ENCODE data around the gene ANO1. TPM values are rescaled to one million over a fixed set of nuclear protein-coding genes. Genes with fewer than 3 reads are reported as not detected.

The ANO1 gene
- total RNA-seq, 1 donor, result 0.36 TPM

DNA sequence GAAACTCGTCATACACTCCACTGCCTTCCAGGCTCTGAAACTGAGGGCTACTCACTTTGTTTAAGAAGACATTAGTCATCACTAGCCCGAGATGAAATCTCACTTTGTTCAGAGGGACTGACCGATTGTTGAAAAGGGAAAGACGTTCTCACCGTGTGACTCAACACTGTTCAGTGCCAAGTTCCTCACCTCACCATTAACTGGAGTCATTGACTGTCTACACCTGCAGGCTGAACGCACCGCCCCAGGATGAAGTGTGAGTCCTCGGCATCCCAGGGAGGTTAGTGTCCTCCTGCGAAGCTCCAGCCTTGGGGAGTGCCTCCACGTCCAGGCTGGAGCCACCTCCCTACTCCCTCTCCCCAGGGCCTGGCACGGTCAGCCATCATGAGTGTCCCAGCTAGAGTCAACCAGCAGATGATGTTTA lies 155.4 kb downstream of the ANO1 start:
- peak; percentile 76 for DNase-seq (ENCODE audit: low read depth)
- TF ChIP-seq, protein P1, sequence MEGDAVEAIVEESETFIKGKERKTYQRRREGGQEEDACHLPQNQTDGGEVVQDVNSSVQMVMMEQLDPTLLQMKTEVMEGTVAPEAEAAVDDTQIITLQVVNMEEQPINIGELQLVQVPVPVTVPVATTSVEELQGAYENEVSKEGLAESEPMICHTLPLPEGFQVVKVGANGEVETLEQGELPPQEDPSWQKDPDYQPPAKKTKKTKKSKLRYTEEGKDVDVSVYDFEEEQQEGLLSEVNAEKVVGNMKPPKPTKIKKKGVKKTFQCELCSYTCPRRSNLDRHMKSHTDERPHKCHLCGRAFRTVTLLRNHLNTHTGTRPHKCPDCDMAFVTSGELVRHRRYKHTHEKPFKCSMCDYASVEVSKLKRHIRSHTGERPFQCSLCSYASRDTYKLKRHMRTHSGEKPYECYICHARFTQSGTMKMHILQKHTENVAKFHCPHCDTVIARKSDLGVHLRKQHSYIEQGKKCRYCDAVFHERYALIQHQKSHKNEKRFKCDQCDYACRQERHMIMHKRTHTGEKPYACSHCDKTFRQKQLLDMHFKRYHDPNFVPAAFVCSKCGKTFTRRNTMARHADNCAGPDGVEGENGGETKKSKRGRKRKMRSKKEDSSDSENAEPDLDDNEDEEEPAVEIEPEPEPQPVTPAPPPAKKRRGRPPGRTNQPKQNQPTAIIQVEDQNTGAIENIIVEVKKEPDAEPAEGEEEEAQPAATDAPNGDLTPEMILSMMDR (IDR thresholded peaks at IDR 0.05; ENCODE audit: insufficient read depth, low read length), result no peak
- H3K4me3 ChIP-seq (ENCODE audit: low read depth, low read length), result no peak overlapping the region

DNA sequence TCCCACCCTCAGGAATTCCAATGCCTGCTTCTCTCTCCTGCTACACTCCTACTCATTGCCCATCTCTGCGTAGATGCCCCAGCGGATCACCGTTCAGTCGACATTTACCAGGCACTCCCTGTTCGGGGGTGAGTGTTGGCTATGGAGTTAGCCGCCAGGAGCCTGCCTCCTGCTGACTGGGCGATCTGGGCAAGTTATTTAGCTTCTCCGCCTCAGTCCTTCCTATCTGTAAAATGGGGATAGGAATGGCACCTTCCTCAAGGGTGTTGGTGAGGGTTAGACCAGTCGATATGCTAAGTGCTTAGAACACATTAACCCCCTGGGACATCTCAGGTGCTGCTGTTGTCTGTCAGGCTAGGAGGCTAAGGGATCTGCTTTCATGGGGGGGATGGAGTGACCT lies 155.8 kb downstream of the ANO1 start:
- TF ChIP-seq, protein P1 (IDR thresholded peaks at IDR 0.05; ENCODE audit: insufficient read depth, low read length), result no peak
- no peak overlapping the region for H3K4me3 ChIP-seq (ENCODE audit: low read depth, low read length)
- no peak for DNase-seq (ENCODE audit: low read depth)

Small RNAs within 50 kb of the gene (small RNA-seq; reads per million reads assigned to genes)
- gene RNU6-1175P, result not detected

Other genes starting within 250 kb of the ANO1 start
- 21.8 and 30.8 TPM in 2 replicates for gene FADD, start 125.0 kb downstream of the ANO1 start, total RNA-seq (ENCODE audit: low replicate concordance)
- gene PPFIA1, start 192.4 kb downstream of the ANO1 start, total RNA-seq (ENCODE audit: low replicate concordance), result 36.3 and 37.1 TPM in 2 replicates

Data from fibroblast of the aortic adventitia (primary cell).